PC-9 (cell line): Measurements from ENCODE around the gene GPR179. TPM values are rescaled to one million over a fixed set of nuclear protein-coding genes. Genes with fewer than 3 reads are reported as not detected.

Experiments
- BruUV-seq: library from RNA; stranded (reverse); fragments of 400-500 nt; replicated peaks from 2 replicates; lab custom pipeline; 2021; lab: Mats Ljungman, UMichigan
- CTCF ChIA-PET: fragments of 300-600 bp; sonication (Branson Sonifier 250); formaldehyde crosslinking; loops from one replicate; lab custom pipeline; 2022; ENCODE audit warnings: antibody characterized with exemption; lab: Charles Lee
- POLR2A ChIA-PET: fragments of 300-600 bp; sonication (Branson Sonifier 250); formaldehyde crosslinking; loops from one replicate; lab custom pipeline; 2022; ENCODE audit warnings: antibody characterized with exemption; ENCODE audit not compliant: unreplicated experiment; lab: Charles Lee
- DNase-seq, 2 experiments: peaks; one replicate each; pipeline versions ENCODE4 v3.0.0 to v3.0.0-alpha.2; 2015 to 2022; ENCODE audit warnings: mixed read lengths in 1 of 2
- H2AFZ ChIP-seq: fragments of 200-600 bp; sonication (generic); 2 replicates; pipeline ENCODE4 v1.8.1; 2017; ENCODE audit warnings: antibody characterized with exemption
- H3F3A ChIP-seq: fragments of 200-600 bp; sonication (generic); 2 replicates; pipeline ENCODE4 v1.8.1; 2017; ENCODE audit warnings: antibody characterized with exemption, mild to moderate bottlenecking, low read depth; ENCODE audit not compliant: insufficient read depth
- H3K27ac ChIP-seq: fragments of 200-600 bp; sonication (generic); 2 replicates; pipeline ENCODE4 v1.6.1; 2016; ENCODE audit warnings: mixed run types
- H3K27me3 ChIP-seq: fragments of 200-600 bp; sonication (generic); 2 replicates; pipeline ENCODE4 v1.6.1; 2016; ENCODE audit warnings: low read depth, mixed run types; ENCODE audit not compliant: insufficient read depth
- H3K36me3 ChIP-seq: fragments of 200-600 bp; sonication (generic); 2 replicates; pipeline ENCODE4 v1.6.1; 2016; ENCODE audit warnings: low read depth, mixed run types
- H3K4me1 ChIP-seq: fragments of 200-600 bp; sonication (generic); replicated peaks from 2 replicates; pipeline ENCODE4 v1.6.1; 2016; ENCODE audit warnings: mixed run types; ENCODE audit not compliant: insufficient read depth
- H3K4me2 ChIP-seq: fragments of 200-600 bp; sonication (generic); 2 replicates; pipeline ENCODE4 v1.6.1; 2017; ENCODE audit warnings: mixed run types
- H3K4me3 ChIP-seq: fragments of 200-600 bp; sonication (generic); 2 replicates; pipeline ENCODE4 v1.6.1; 2016; ENCODE audit warnings: mixed run types
- H3K79me2 ChIP-seq: fragments of 200-600 bp; sonication (generic); 2 replicates; pipeline ENCODE4 v1.6.1; 2017; ENCODE audit warnings: low read depth, mixed run types
- H3K9me2 ChIP-seq: fragments of 200-600 bp; sonication (generic); 2 replicates; pipeline ENCODE4 v1.8.1; 2017; ENCODE audit warnings: mild to moderate bottlenecking; ENCODE audit not compliant: insufficient read depth
- H3K9me3 ChIP-seq: fragments of 200-600 bp; sonication (generic); 2 replicates; pipeline ENCODE4 v1.8.1; 2016; ENCODE audit warnings: low read depth; ENCODE audit not compliant: insufficient read depth
- H4K20me1 ChIP-seq: fragments of 200-600 bp; sonication (generic); 2 replicates; pipeline ENCODE4 v1.8.1; 2017; ENCODE audit not compliant: insufficient read depth
- CTCF ChIP-seq: fragments of 200-600 bp; sonication (generic); conservative IDR thresholded peaks from 2 replicates; pipeline ENCODE4 v1.6.1; 2017; ENCODE audit warnings: mixed run types, antibody characterized with exemption, mild to moderate bottlenecking, moderate library complexity
- EZH2 ChIP-seq: fragments of 200-600 bp; sonication (generic); IDR thresholded peaks from 2 replicates; pipeline ENCODE4 v1.8.0; 2017; ENCODE audit warnings: antibody characterized with exemption, low read depth
- intact Hi-C: fragments of 100-400 bp; cut with micrococcal nuclease; formaldehyde crosslinking; loops from one replicate; pipeline ENCODE4 v1.10.0; 2022; ENCODE audit not compliant: unreplicated experiment
- total RNA-seq: library from RNA; stranded (reverse); gene quantifications from 2 replicates; pipeline ENCODE4 v1.2.3, GENCODE V29; 2021

GPR179 gene
- total RNA-seq, 1 experiment from 2014 or later: 0.57 TPM

GRCh38 chr17:38334480-38335364 is 9.0 kb downstream of the GPR179 start:
- H3K27ac ChIP-seq: no peak overlapping the region
- H2AFZ ChIP-seq: no peak overlapping the region
- DNase-seq: no peak
- H3K27me3 ChIP-seq: peaks cover 16% of the 10 kb centered on the region; the same call in 1 of the 2 replicates
- H3F3A ChIP-seq: no peaks in the 10 kb centered on the region
- ChIA-PET CTCF (interaction anchor here (2.2 kb wide), 1 partner anchor 14 kb away, joined by 10 read pairs; no protein-coding TSS in a partner anchor), POLR2A (interaction anchor here (0.6 kb wide), 1 partner anchor 13 kb away, joined by 9 read pairs; no protein-coding TSS in a partner anchor)
- TF ChIP-seq CTCF (no peak), EZH2 (no peak)
- no peaks in the 10 kb centered on the region for H3K9me2 ChIP-seq
- intact Hi-C loops: no loop called here
- H3K79me2 ChIP-seq: no peaks in the 10 kb centered on the region
- H4K20me1 ChIP-seq: no peaks in the 10 kb centered on the region
- H3K36me3 ChIP-seq: no peaks in the 10 kb centered on the region
- H3K4me2 ChIP-seq: no peak overlapping the region
- no peaks in the 10 kb centered on the region for H3K9me3 ChIP-seq
- H3K4me3 ChIP-seq: no peak overlapping the region
- BruUV-seq: no TSS peak
- H3K4me1 ChIP-seq: no peaks in the 10 kb centered on the region

- H3K4me3 ChIP-seq: no peak overlapping the region
- no peaks in the 10 kb centered on the region for H3K36me3 ChIP-seq
- no TSS peak for BruUV-seq
- no peak overlapping the region for H2AFZ ChIP-seq
- no peaks in the 10 kb centered on the region for H3K9me3 ChIP-seq
- H3K27me3 ChIP-seq: peaks cover 12% of the 10 kb centered on the region; the same call in 1 of the 2 replicates
- peak in 1 of 2 experiments; percentile 47 for DNase-seq
- H3F3A ChIP-seq: no peaks in the 10 kb centered on the region
- no peak overlapping the region for H3K4me2 ChIP-seq
- H3K79me2 ChIP-seq: no peaks in the 10 kb centered on the region
- intact Hi-C loops: no loop called here
- H3K4me1 ChIP-seq: no peaks in the 10 kb centered on the region
- ChIA-PET CTCF (interaction anchor here (0.6 to 2.2 kb wide), 3 partner anchors 15 to 371 kb away, joined by 3 to 10 read pairs (median 3); partner anchors contain the start of gene MLLT6), POLR2A (interaction anchor here (0.5 kb wide), 1 partner anchor 24 kb away, joined by 9 read pairs; no protein-coding TSS in a partner anchor)
- TF ChIP-seq CTCF (peak; percentile 87), EZH2 (no peak)
- no peaks in the 10 kb centered on the region for H4K20me1 ChIP-seq
- H3K9me2 ChIP-seq: no peaks in the 10 kb centered on the region
- no peak overlapping the region for H3K27ac ChIP-seq
Observed at GRCh38 chr17:38333635-38334295, 10.0 kb downstream of the GPR179 start.

GRCh38 chr17:38332735-38333134 is 11.0 kb downstream of the GPR179 start:
- no peaks in the 10 kb centered on the region for H3K9me2 ChIP-seq
- intact Hi-C loops: no loop called here
- no peaks in the 10 kb centered on the region for H3K36me3 ChIP-seq
- no peak overlapping the region for H3K27ac ChIP-seq
- TF ChIP-seq EZH2 (no peak), CTCF (no peak)
- H3K9me3 ChIP-seq: no peaks in the 10 kb centered on the region
- H3K4me2 ChIP-seq: no peak overlapping the region
- H4K20me1 ChIP-seq: no peaks in the 10 kb centered on the region
- CTCF ChIA-PET: interaction anchor here (0.5 to 2.2 kb wide), 3 partner anchors 16 to 82 kb away, joined by 3 to 10 read pairs (median 9); no protein-coding TSS in a partner anchor
- H3K4me3 ChIP-seq: no peak overlapping the region
- no TSS peak for BruUV-seq
- H3K79me2 ChIP-seq: no peaks in the 10 kb centered on the region
- H3K4me1 ChIP-seq: no peaks in the 10 kb centered on the region
- 0 out of 2 replicates have a peak, but pooled peaks cover 4% of the 10 kb centered on the region for H3K27me3 ChIP-seq
- H2AFZ ChIP-seq: no peak overlapping the region
- DNase-seq: no peak
- POLR2A ChIA-PET: no interaction called here
- H3F3A ChIP-seq: no peaks in the 10 kb centered on the region
